ENCODE measurements around the gene HCAR1. TPM values are rescaled to one million over a fixed set of nuclear protein-coding genes. Genes with fewer than 3 reads are reported as not detected.
"Not testable (repeated sequence)": the region's sequence is repeated elsewhere in the genome, so short reads cannot be mapped to it uniquely, and the experiment has no call there.

The HCAR1 gene
- total RNA-seq, result under 1 TPM; 0.08 to 0.17 TPM

- Mint-ChIP-seq H3K4me1 (peaks cover 57% of the 10 kb centered on the region), H3K36me3 (no peaks in the 10 kb centered on the region), H3K27me3 (no peaks in the 10 kb centered on the region), H3K27ac (peak within 1 kb of the TSS; percentile 49), H3K9me3 (peaks cover 1% of the 10 kb centered on the region), H3K4me3 (peak within 1 kb of the TSS; percentile 55)
- POLR2A ChIA-PET, result no interaction called here
- DNase-seq, result peak; percentile 56
- peak; percentile 87 for ATAC-seq (ENCODE audit: low read depth)
Observed at GRCh38 chr12:122730215-122731014, at the start of gene HCAR1. Gene HCAR1, minus strand, starts transcription at chr12:122730844. Its CDS starts 505 bp downstream, at chr12:122730339.

- DNase-seq (no peak), ATAC-seq (ENCODE audit: low read depth) (no peak)
- POLR2A ChIA-PET, result no interaction called here
- Mint-ChIP-seq H3K27me3 (no peaks in the 10 kb centered on the region), H3K9me3 (no peaks in the 10 kb centered on the region), H3K27ac (no peak overlapping the region), H3K36me3 (peaks cover 39% of the 10 kb centered on the region), H3K4me3 (no peak overlapping the region), H3K4me1 (peaks cover 25% of the 10 kb centered on the region)
Observed at GRCh38 chr12:122757568-122757967, 26.9 kb upstream of the HCAR1 start.

- Mint-ChIP-seq H3K4me1 (peaks cover 30% of the 10 kb centered on the region), H3K27me3 (no peaks in the 10 kb centered on the region), H3K27ac (no peak overlapping the region), H3K4me3 (no peak overlapping the region), H3K9me3 (no peaks in the 10 kb centered on the region), H3K36me3 (peaks cover 35% of the 10 kb centered on the region)
- DNase-seq (no peak), ATAC-seq (ENCODE audit: low read depth) (no peak)
- POLR2A ChIA-PET, result no interaction called here
Observed at GRCh38 chr12:122754790-122755189, 24.1 kb upstream of the HCAR1 start.

GRCh38 chr12:122753319-122753650 is 22.6 kb upstream of the HCAR1 start:
- Mint-ChIP-seq H3K27ac (peak overlapping the region; percentile 99), H3K4me3 (peak overlapping the region; percentile 100), H3K9me3 (no peaks in the 10 kb centered on the region), H3K36me3 (peaks cover 29% of the 10 kb centered on the region), H3K27me3 (no peaks in the 10 kb centered on the region), H3K4me1 (peaks cover 30% of the 10 kb centered on the region)
- ATAC-seq (ENCODE audit: low read depth), result no peak
- POLR2A ChIA-PET, result interaction anchor here (0.9 to 1.7 kb wide), 4 partner anchors 8 to 228 kb away, joined by 3 to 9 read pairs (median 6); partner anchors contain the start of genes KNTC1 and RSRC2
- DNase-seq, result no peak

GRCh38 chr12:122752464-122753318 is 22.0 kb upstream of the HCAR1 start, which contains the start of gene DENR:
Gene DENR, plus strand, starts transcription at chr12:122752824. Its CDS starts 878 bp downstream, at chr12:122753702.
- H3K36me3 Mint-ChIP-seq, result peaks cover 25% of the 10 kb centered on the region
- peak within 1 kb of the TSS; percentile 100 for H3K4me3 Mint-ChIP-seq
- H3K27ac Mint-ChIP-seq, result peak within 1 kb of the TSS; percentile 99
- no peaks in the 10 kb centered on the region for H3K27me3 Mint-ChIP-seq
- no peaks in the 10 kb centered on the region for H3K9me3 Mint-ChIP-seq
- peaks cover 29% of the 10 kb centered on the region for H3K4me1 Mint-ChIP-seq
- POLR2A ChIA-PET, result interaction anchor here (0.5 to 1.7 kb wide), 6 partner anchors 9 to 227 kb away, joined by 3 to 9 read pairs (median 4); partner anchors contain the start of genes KNTC1 and RSRC2
- ATAC-seq (ENCODE audit: low read depth) (peak; percentile 92), DNase-seq (peak; percentile 100)

GRCh38 chr12:122750781-122751515 is 20.3 kb upstream of the HCAR1 start:
- ATAC-seq (ENCODE audit: low read depth); POLR2A ChIA-PET; H3K27me3 Mint-ChIP-seq; H3K27ac Mint-ChIP-seq; DNase-seq; H3K9me3 Mint-ChIP-seq: not testable (repeated sequence)
- H3K36me3 Mint-ChIP-seq, result peaks cover 15% of the 10 kb centered on the region
- H3K4me1 Mint-ChIP-seq, result peaks cover 18% of the 10 kb centered on the region
- peak overlapping the region; percentile 100 for H3K4me3 Mint-ChIP-seq

- no peaks in the 10 kb centered on the region for H3K27me3 Mint-ChIP-seq
- no peak overlapping the region for H3K27ac Mint-ChIP-seq
- DNase-seq (no peak), ATAC-seq (ENCODE audit: low read depth) (no peak)
- H3K4me1 Mint-ChIP-seq, result peaks cover 16% of the 10 kb centered on the region
- POLR2A ChIA-PET, result no interaction called here
- H3K9me3 Mint-ChIP-seq, result no peaks in the 10 kb centered on the region
- H3K36me3 Mint-ChIP-seq, result peaks cover 7% of the 10 kb centered on the region
- H3K4me3 Mint-ChIP-seq, result no peak overlapping the region
Observed at GRCh38 chr12:122749569-122750332, 19.1 kb upstream of the HCAR1 start.

- Mint-ChIP-seq H3K27ac (no peak overlapping the region), H3K4me3 (no peak overlapping the region), H3K4me1 (peaks cover 9% of the 10 kb centered on the region), H3K36me3 (no peaks in the 10 kb centered on the region), H3K27me3 (no peaks in the 10 kb centered on the region), H3K9me3 (no peaks in the 10 kb centered on the region)
- POLR2A ChIA-PET, result no interaction called here
- DNase-seq, result no peak
- ATAC-seq (ENCODE audit: low read depth), result no peak
Observed at GRCh38 chr12:122747224-122748135, 16.8 kb upstream of the HCAR1 start.

- H3K27ac Mint-ChIP-seq, result no peak overlapping the region
- no peak overlapping the region for H3K4me3 Mint-ChIP-seq
- H3K4me1 Mint-ChIP-seq, result peaks cover 4% of the 10 kb centered on the region
- H3K9me3 Mint-ChIP-seq, result no peaks in the 10 kb centered on the region
- H3K36me3 Mint-ChIP-seq, result no peaks in the 10 kb centered on the region
- ATAC-seq (ENCODE audit: low read depth) (no peak), DNase-seq (no peak)
- POLR2A ChIA-PET, result no interaction called here
- H3K27me3 Mint-ChIP-seq, result no peaks in the 10 kb centered on the region
Observed at GRCh38 chr12:122743895-122744525, 13.4 kb upstream of the HCAR1 start.

GRCh38 chr12:122740351-122740750 is 9.7 kb upstream of the HCAR1 start:
- no peaks in the 10 kb centered on the region for H3K9me3 Mint-ChIP-seq
- no peak overlapping the region for H3K27ac Mint-ChIP-seq
- DNase-seq, result no peak
- peaks cover 1% of the 10 kb centered on the region for H3K36me3 Mint-ChIP-seq
- no peak overlapping the region for H3K4me3 Mint-ChIP-seq
- no peak for ATAC-seq (ENCODE audit: low read depth)
- POLR2A ChIA-PET, result no interaction called here
- H3K4me1 Mint-ChIP-seq, result peaks cover 9% of the 10 kb centered on the region
- H3K27me3 Mint-ChIP-seq, result no peaks in the 10 kb centered on the region

GRCh38 chr12:122738571-122738970 is 7.9 kb upstream of the HCAR1 start:
- Mint-ChIP-seq H3K4me3 (no peak overlapping the region), H3K4me1 (peaks cover 13% of the 10 kb centered on the region), H3K27ac (no peak overlapping the region), H3K36me3 (peaks cover 1% of the 10 kb centered on the region), H3K9me3 (no peaks in the 10 kb centered on the region), H3K27me3 (no peaks in the 10 kb centered on the region)
- DNase-seq (no peak), ATAC-seq (ENCODE audit: low read depth) (peak; percentile 26)
- POLR2A ChIA-PET, result no interaction called here

Measured in activated naive CD8-positive, alpha-beta T cell treated with anti-CD3 and anti-CD28 coated beads, Interleukin-2, amount 10 ng/mL, durations not matched to agents 7 days and 5 days (primary cell).